ENCODE data around the gene PAM.

Gene PAM

DNA sequence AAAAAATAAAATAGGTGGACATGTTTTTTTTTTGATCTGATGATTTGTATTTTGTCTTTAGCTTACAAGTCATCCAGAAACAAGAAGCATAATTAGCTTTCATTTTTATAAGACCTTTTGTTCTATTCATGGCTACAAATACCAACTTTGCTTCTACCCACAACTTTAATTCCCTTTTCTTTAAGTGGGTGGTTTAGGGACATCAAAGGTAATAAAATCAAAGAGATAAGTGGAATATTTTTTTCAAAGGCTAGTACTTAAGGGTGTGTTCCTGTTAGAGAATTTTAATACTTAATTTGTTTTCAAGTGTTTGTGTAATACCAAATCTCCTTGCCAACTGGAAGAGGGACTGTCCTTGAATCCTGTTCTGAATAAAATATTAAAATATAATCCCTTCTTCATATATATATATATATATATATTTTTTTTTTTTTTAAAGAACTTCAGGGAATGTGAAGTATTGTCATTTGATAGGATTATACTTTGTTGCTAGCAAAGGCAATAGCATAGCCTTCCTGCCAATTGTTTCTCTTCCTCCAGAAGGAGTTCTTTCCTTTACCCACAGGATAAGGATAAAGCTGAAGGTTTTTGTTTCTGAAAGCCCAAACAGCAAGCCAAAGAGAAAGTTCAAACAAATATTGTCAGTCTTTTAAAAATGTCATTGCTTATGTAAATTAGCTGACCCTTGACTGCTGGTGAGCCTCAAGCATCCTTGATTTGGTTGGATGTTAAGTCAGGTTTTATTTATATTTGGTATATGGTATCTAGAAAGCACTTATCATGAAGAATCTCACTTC, 108.9 kb downstream of the PAM start:
- no peak for DNase-seq

DNA sequence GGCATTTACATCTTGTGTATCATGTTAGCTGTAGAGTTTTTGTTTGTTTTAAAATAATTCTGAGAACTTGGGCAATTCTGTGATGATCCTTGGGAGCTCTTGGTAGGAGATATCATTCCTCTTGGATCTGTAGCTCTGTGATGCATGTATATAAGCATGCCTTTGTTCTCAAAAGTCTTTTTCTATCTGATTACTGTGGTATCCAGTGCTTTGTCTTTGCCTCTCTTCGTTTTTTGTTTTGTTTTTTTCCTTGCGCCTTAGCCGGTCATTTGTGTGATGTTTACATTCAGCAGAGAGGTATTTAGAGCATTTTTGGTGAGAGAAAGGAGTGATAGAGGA, 110.0 kb downstream of the PAM start:
- DNase-seq = no peak

DNA sequence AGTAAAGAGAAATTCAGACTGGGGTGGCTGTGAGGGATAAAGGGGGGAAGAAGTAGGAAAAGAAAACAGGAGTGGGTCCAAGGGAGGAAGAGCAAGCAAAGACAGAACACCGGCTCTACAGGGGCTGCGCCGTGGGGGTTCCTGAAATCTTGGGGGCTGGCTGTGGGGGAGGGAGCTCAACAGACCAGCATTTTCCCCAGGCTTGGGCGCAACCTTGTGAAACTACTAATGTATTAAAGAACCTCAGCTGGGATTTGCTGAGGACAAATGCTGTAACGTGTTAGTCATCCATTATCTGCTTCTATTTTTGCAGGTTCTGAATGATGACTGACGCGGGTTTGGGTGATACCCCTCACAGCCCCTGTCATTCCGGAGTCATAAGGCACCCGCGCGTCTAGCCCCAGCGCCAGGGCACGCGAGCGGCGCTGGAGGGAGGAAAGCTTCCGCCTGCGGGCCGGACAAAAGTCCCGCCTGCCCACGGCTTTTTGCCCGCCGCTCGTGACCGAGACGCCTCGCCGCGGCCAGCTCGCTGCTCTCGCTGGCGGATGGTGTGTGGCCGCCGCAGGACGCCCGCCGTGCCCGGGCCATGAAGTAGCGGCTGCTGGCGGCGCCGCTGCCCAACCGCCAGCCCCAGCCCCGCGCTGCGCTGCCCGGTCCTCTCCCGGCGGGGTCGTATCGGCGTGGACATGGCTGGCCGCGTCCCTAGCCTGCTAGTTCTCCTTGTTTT, 110.6 kb downstream of the PAM start:
- no peak for DNase-seq

- DNase-seq = no peak
Measured at GRCh38 chr5:102866237-102866600, 111.1 kb downstream of the PAM start.

DNA sequence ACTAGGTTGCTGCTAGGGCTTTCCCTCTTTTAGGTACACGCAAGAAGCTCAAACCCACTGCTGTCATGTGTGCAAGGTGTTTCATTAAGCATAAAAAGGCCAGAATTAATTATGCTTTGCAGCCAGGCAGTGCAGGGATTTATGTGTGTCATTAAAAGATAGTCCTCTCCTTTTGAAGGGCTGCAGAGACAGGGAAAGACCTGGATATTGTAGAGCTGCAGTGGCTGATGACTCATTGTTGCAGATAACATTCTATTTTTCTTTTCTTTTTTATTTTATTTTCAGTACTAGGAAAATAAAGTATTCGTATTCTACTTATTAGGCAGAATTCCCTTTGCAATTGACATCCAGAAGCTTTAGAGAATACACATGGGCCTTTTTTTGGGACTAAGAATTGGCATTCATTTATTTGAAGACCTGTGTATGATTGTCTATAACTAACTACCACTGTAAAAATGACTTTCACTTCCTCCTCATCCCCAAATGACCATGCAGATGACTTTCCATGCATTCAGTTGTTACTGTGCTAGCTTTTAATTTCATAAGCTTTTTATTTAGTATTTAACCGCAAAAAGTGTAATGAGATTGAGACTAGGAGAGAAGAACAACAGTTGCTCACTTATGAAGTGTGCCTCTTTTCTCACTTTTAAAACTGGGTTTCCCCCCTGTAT, 113.0 kb downstream of the PAM start:
- no peak for DNase-seq

GRCh38 chr5:102869230-102869629, 114.1 kb downstream of the PAM start:
- no peak for DNase-seq

DNA sequence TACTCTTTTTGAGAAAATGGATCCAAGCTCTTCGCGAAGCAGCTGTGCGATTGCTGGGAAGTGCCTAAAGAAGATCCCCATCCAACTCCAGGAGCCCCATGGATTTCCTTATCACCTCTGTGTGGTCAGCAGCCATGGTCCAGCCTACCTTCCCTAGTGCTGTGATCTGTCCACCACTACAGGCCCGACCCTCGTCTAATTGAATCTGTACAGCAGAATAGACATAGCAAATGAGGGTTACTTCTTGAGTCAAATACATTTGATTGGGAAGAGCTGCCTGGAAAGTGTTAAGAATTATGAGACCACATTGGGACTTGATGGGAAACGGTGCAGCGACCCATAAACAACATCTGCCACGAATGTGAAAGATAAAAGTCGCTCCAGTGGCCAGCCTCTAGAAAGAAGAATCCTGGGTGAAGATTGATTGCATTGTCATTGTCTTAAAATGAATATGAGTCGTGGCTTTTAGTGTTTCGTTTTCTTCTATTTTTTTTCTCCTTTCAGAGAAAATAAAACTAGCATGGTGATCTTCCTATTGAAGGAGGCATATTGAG, 118.4 kb downstream of the PAM start:
- DNase-seq = no peak

GRCh38 chr5:102874054-102874453, 118.9 kb downstream of the PAM start:
- no peak for DNase-seq

- no peak for DNase-seq
Measured at GRCh38 chr5:102875721-102876123, 120.6 kb downstream of the PAM start.

DNA sequence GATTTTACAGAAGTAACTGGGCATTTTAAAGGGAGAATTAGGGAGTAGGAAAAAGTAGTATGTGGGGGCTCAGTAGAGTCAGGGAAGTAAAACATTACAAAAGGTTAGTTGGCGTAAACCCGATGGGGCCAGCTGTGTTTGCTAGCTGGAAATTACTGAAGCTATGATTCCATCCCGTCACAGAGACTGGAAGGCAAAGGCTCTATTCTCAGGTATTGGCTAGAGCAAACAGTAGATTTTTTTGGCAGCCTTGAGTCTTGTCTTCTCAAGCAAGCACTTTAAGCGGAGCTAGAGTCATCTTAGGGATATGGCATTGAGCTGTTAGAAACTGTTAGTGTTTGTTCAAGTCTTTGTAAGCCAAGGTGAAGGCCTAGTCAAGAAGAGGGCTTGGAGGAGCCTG, 121.5 kb downstream of the PAM start:
- DNase-seq = no peak

DNA sequence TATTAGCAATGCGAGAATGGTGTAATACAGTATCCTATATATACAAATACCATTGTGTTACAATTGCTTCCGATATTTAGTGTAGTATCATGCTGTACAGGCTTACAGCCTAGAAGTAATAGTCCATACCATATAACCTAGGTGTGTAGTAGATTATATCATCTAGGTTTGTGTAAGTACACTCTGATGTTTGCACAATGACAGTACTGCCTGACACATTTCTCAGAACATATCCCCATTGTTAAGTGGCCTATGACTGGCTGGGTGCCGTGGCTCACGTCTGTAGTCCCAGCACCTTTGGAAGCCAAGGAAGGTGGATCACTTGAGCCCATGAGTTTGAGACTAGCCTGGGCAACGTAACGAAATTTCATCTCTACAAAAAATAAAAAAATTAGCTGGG, 124.6 kb downstream of the PAM start:
- DNase-seq = no peak

GRCh38 chr5:102886586-102886985, 131.5 kb downstream of the PAM start:
- DNase-seq = no peak

GRCh38 chr5:102888483-102888882, 133.4 kb downstream of the PAM start:
- DNase-seq = no peak

DNA sequence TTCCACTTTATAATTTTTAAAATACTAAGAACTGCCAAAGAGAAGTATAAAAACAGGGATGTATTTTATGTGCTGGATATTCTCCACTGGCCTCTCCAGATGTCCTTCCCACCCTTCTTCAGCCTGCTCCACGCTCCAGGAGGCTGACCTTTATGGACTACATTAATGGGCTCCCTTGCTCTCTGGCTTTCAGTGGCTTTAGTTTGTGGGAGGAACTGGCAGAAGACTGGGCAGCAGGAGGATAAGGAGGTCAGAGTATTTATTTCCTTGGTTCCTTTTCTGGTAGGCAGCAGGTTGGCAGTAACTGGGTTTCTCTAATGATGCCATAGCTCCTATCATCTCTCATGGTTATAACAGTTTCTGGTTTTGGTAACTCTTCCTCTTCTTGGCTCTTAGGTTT, 133.9 kb downstream of the PAM start:
- no peak for DNase-seq

DNA sequence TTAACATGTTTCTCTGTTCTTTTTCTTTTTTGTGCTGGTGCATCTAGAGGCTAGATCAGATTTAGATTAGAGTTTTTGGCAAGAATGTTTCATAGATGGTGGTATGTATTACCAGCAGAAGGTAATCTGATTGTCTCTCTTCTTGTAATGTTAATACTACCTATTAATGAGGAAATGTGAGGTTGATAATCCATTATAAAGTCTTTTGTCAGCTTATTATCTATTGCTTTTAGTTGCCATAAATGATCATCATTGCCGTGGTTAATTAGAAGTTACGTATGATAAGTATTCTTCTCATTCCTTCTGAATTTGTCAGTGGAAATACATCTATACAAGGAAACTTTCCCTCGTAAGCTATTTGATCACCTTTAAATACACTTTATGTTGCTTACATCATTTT, 135.0 kb downstream of the PAM start:
- DNase-seq = no peak

DNA sequence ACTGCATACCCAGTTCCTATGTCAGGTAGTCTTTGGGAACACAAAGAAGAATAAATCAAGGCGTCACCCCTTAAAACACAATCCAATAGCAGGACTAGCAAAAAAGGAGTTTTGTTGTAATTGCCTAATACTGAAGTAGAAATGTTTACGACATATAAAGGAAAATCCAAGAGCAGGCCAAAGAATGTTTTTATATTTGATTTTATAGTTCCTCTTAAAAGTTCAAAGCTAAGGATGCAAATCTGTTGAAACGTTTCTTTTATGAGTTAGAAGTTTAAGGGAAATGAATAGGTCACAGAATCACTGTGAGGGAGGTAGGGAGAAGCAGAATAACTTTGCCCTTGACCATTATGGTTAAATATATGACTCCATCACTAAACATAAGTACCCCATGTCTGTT, 136.1 kb downstream of the PAM start:
- no peak for DNase-seq

- no peak for DNase-seq
Measured at GRCh38 chr5:102893942-102894341, 138.8 kb downstream of the PAM start.

GRCh38 chr5:102895234-102895633, 140.1 kb downstream of the PAM start:
- no peak for DNase-seq

- no peak for DNase-seq
Measured at GRCh38 chr5:102895976-102896375, 140.9 kb downstream of the PAM start.

DNA sequence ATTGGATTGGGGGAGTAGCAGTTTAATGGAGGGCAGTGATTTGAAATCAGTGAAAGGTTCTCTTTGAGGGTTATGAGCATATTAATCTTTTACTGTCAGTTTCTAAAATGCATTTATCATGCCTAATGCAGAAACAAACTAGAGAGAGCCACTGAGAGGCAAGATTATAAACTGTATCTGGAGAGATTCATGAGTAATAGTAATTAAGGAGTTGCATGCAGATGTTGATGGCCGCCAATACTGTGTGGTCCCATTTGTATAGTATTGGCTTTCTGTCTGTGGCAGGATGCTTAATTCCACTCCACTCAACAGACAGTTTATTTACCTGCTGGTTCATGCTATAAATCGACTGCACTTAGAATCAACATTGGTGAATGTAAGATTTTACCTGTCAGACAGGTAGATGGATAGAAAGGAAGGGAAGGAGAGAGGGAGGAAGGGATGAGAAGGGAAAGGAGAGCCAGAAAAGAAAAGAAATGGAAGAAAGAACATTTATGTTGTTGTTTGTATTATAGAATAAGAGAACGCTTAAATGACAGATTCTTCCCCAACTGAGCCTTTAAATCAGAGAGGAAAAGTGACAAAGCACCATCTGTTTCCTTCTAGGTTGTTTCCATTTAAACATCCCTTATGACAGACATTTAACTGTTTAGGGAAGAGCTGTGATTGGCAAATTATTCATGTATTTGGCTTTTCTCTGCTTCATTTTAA, 146.5 kb downstream of the PAM start:
- DNase-seq = no peak

DNA sequence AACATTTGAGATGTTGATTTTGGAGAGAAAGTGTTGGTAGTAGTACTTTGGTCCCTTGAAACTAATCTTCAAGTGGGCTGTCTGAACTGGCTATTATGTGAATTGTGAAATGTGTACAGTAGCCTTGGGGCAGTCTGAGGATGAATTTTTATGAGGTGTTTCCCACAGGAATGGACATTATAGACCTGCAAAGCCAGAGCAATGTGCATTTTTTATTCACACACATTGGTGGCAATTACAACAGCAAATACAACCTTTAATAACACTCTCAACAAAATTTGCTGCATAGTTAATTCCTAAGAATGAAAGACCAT, 147.0 kb downstream of the PAM start:
- no peak for DNase-seq

DNA sequence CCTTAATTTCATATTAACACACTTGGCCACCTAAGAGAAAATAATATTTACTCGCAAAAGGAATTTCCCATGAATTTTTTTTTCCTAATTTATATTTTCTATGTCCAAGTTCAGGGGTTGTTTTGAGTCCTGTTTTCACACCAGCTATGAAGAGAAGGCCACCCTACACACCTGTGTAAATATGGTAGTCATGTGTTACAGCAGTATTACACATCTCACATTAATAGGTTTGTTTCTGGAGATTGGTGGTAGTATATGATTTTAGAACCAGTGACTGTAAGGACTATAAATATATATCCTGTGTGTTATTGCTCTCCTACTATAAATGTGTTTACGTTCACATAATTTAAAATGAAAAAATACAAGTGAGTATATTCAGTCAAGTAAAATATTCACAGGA, 147.5 kb downstream of the PAM start:
- no peak for DNase-seq

GRCh38 chr5:102903074-102903871, 148.2 kb downstream of the PAM start:
- no peak for DNase-seq
